GM18505 (cell line): ENCODE data around the gene TF.
"Not testable (repeated sequence)": the region's sequence is repeated elsewhere in the genome, so short reads cannot be mapped to it uniquely, and the experiment has no call there.

Experiments
- ATAC-seq: cut with Tn5 transposase; IDR thresholded peaks from one replicate; pipeline ENCODE4 v1.9.1; 2021; ENCODE audit not compliant: unreplicated experiment
- POLR2A ChIP-seq: IDR thresholded peaks from 4 replicates; pipeline ENCODE4 v1.6.1; 2011; ENCODE audit warnings: borderline replicate concordance; ENCODE audit not compliant: insufficient read depth, insufficient read length; ENCODE audit errors: extremely low read depth

TF gene

DNA sequence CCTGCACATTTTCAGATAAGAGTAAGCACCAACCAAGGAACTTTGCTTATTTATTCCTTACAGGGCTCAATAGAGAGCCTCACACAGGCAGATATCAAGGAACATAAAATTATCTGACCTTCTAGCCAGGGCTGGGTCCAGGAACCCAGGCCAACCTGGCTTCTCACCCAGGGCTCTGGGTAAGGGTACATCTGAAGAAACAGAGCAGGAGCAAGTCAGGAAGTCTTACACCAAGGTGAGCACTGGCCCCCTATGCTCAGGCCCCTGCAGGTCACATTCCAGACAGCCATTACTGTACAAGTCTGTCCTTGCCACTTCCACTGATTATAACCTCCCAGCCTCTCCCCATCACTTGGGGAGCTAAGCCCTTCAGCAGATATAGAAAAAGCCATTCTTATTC lies 19.1 kb downstream of the TF start:
- no peak for TF ChIP-seq POLR2A
- no peak for ATAC-seq

DNA sequence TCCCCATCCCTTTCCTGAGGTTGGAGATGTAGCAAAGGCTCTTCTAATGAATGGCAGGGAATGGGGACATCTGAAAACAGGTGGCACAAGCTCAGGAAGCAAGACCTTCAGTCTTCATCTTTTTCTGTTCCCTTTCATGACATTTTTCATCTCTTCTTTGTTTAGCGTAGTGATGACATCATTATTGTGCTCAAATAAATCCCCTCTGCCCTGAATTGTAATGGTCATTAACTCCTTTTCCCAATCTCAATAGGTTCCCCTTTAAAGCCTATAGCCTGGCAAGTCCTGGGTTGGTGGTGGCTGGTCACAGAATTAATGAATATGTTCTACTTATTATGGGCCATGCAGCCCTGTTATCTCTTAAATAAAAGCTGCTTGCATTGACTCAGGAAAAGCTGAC lies 21.4 kb downstream of the TF start:
- TF ChIP-seq POLR2A = no peak

DNA sequence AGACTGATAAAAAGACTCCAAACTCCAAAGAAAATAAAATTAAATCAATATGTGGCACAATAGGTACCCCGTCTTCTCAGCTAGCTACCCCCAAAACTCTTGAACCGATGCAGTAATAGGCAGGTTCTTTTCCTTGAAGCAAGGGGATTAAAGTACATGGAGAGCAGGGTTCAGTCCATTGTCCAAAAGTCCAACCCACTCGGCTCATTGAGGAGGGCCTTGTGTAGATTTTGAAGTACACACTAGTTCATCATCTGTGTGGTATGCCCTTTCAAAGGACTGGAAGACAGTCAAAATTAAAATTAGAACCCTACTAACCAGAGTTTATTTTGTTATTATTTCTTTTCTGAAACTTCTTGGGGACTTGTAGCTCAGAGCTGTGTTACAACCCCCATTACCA lies 23.3 kb downstream of the TF start:
- ATAC-seq = no peak
- no peak for TF ChIP-seq POLR2A

More for the DNA sequence above, 21.4 kb downstream of the TF start:
- ATAC-seq = no peak

DNA sequence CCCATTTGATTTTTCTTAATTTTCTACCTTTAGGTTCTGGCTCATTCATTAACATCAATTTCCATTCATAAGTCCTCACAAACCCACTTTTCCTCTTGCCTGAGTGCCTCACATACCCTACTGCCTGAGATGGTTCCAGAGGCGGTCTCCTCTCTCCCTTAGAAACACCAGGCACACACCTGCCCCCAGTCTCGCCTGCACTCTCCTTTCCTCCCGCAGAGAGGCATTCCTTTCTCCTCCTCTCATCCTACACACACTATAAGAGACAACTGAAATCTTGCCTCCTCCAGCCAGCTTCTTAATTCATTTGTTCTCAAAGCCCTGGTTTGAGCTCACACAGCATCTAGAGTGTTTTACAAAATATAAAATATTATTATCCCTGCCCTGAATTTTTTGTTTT lies 27.5 kb downstream of the TF start:
- TF ChIP-seq POLR2A = no peak
- no peak for ATAC-seq

- ATAC-seq = no peak
- TF ChIP-seq POLR2A = no peak
Measured at GRCh38 chr3:133775309-133775708, 29.1 kb downstream of the TF start.

DNA sequence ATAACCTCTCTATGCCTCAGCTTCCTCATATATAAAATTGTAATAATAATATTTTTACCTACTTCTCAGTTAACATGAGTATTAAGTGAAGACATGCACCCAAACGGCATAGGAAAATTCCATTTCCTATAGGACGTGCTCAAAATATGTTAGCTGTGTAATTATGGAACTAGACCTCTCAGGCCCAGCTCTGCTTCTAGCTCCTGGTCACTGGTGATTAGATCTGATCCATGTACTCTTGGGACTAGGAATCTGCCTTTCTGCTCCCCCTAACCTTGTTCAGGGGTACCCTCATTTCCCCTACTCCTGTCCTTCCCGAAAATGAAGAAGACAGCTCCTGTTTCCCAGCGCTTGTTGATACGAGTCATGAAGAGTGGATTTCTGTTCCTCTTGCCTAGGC lies 29.6 kb downstream of the TF start:
- ATAC-seq = no peak
- no peak for TF ChIP-seq POLR2A

DNA sequence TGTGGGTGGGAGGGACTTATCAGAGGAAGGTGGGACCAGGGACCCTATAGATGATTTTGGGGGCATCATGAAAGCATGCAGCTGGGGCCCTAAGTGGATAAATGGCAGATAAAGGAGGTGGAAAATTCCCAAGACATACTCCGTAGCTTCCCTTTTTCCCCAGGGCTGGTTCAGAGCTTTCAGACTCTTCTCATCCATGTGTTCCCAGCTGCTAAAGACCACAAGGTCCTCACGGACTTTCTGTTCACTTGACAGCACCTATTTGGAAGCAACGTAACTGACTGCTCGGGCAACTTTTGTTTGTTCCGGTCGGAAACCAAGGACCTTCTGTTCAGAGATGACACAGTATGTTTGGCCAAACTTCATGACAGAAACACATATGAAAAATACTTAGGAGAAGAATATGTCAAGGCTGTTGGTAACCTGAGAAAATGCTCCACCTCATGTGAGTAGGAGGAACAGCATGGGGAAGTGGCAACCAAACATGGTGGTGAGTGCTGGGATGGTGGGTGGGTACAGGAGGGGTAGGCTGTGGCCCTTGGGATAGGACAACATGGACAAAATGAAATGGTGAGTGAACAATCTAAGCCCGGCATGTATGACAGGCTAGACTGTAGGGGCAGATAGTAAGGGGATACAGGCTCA lies 30.7 kb downstream of the TF start:
- no peak for ATAC-seq
- TF ChIP-seq POLR2A = no peak

GRCh38 chr3:133777807-133778568 lies 31.8 kb downstream of the TF start:
- no peak for TF ChIP-seq POLR2A

DNA sequence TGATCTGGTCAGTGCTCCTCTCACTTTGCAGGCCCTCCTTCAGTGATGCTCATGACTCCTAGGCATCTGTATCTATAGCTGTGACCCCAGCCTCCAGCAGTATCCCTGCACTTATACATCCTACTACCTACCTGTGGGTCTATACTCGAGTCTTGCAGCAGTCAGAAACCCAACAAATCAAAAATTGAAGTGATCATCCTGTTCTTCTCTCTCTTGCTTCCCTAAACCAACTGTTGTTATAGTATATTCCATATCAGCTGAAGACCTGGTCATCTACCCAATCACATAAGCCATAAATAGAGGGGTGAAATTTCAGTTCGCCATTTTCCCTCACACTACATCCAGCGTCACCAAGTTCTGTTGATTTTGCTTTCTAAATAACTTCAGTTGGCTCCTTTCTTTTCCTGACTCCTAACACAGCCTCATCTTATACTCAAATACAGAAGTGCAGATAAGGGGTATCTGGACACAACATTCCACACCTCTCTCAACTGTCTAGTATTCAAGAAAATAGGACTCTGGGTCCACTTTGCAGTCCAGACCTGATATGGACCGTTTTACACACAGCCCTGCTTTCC lies 33.5 kb downstream of the TF start:
- ATAC-seq = no peak
- TF ChIP-seq POLR2A = no peak

More at GRCh38 chr3:133777807-133778568, 31.8 kb downstream of the TF start:
- no peak for ATAC-seq

DNA sequence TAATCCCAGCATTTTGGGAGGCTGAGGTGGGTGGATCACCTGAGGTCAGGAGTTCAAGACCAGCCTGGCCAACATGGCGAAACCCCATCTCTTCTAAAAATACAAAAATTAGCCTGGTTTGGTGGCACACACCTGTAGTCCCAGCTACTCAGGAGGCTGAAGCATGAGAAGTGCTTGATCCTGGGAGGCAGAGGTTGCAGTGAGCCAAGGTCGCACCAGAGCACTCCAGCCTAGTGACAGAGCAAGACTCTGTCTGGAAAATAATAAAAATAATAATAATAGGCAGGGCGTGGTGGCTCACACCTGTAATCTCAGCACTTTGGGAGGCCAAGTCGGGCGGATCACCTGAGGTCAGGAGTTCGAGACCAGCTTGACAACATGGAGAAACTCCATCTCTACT lies 34.6 kb downstream of the TF start:
- not testable (repeated sequence) for ATAC-seq

- no peak for TF ChIP-seq POLR2A
- no peak for ATAC-seq
Measured at GRCh38 chr3:133781570-133781969, 35.4 kb downstream of the TF start.

DNA sequence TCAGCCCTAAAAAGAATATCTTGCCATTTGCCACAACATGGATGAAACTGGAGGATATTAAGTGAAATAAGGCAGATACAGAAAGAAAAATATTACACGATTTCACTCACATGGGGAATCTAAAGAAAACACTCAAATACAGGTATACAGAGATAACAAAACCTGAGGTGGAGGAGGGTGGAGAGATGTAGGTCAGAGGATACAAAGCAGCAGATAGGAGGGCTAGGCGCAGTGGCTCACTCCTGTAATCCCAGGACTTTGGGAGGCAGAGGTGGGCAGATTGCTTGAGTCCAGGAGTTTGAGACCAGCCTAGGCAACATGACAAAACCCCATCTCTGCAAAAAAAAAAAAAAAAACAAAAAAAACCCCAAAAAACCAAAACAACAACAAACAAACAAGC lies 36.3 kb downstream of the TF start:
- no peak for TF ChIP-seq POLR2A
- no peak for ATAC-seq

DNA sequence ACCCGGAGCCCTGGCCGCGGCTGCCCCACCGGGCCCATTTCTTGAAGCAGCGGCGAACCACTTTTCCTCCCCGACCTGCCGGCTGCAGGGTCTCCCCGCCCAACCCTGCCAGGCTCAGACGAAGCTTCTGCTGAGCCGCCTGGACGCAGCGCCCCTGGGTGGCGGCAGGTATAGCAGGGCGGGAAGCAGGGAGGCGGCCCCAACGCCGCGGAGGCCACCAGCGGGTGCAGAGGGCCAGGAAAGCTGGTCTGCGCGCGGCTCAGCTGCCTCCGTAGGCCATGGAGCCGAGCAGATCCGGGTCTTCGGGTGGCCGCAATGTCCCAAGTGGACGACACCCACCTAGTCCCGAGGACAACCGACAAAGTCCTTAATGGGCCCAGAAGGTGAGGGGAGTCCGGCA lies 37.6 kb downstream of the TF start:
- TF ChIP-seq POLR2A = no peak
- no peak for ATAC-seq

GRCh38 chr3:133788024-133788423 lies 41.8 kb downstream of the TF start:
- no peak for ATAC-seq
- TF ChIP-seq POLR2A = no peak
